Umbilical cord (tissue), 2 donors: Measurements from ENCODE around the gene PDE10A. TPM values are rescaled to one million over a fixed set of nuclear protein-coding genes. Genes with fewer than 3 reads are reported as not detected.
A peak's percentile ranks its signal among the peaks of the same experiment; 100 is the strongest.
"Not testable (repeated sequence)": the region's sequence is repeated elsewhere in the genome, so short reads cannot be mapped to it uniquely, and the experiment has no call there.

Experiments
- DNase-seq: peaks from one replicate; pipeline ENCODE4 v3.0.0-alpha.2; 2015; ENCODE audit warnings: low spot score
- total RNA-seq: library from RNA; depleted of rRNA; stranded (reverse); fragments of >200 nt; gene quantifications from one replicate; pipeline ENCODE4 v1.2.3, GENCODE V29; 2014; ENCODE audit warnings: low replicate concordance; ENCODE audit not compliant: insufficient read depth

Gene PDE10A
- total RNA-seq, 1 donor from 2014 or later: 15.4 TPM

- no peak for DNase-seq
These were observed 111.2 kb downstream of the PDE10A start for GRCh38 chr6:165551828-165552227.

GRCh38 chr6:165548450-165548849 lies 114.6 kb downstream of the PDE10A start:
- DNase-seq: no peak

- DNase-seq: no peak
These were observed 117.2 kb downstream of the PDE10A start for GRCh38 chr6:165545806-165546205.

GRCh38 chr6:165543781-165544180 lies 119.3 kb downstream of the PDE10A start:
- peak; percentile 14 for DNase-seq

DNA sequence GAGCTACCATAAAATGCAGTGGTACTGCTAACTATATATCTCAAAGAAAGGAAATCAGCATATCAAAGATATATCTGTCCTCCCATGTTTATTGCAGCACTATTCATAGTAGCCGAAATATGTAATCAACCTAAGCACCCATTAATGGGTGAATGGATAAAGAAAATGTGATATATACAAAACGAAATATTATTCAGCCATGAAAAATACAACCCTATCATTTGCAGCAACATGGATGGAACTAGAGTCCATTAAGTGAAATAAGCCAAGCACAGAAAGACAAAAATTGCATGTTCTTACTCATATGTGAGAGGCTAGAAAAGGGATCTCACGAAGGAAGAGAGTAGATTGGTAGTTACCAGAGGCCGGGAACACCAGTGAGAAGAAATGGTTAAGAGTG lies 126.1 kb downstream of the PDE10A start:
- DNase-seq: no peak

DNA sequence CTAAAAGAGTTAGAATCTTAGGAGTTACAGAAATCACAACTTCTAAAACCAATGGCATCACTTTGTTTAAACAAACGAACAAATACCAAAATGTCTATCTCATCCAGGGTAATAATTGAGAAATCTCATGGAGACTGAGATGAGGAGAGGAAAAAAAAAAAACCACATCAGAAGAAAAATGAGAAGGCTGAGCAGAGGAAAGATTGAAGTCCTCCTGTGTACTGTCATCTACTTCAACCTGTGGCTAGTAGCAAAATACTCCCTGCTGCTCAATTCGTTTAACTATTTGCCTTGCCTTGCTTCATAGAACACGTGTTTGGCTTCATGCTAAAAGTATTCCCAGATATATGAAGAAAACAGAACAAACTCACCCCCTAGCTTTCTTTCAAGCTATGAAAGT lies 143.7 kb downstream of the PDE10A start:
- DNase-seq: no peak

DNA sequence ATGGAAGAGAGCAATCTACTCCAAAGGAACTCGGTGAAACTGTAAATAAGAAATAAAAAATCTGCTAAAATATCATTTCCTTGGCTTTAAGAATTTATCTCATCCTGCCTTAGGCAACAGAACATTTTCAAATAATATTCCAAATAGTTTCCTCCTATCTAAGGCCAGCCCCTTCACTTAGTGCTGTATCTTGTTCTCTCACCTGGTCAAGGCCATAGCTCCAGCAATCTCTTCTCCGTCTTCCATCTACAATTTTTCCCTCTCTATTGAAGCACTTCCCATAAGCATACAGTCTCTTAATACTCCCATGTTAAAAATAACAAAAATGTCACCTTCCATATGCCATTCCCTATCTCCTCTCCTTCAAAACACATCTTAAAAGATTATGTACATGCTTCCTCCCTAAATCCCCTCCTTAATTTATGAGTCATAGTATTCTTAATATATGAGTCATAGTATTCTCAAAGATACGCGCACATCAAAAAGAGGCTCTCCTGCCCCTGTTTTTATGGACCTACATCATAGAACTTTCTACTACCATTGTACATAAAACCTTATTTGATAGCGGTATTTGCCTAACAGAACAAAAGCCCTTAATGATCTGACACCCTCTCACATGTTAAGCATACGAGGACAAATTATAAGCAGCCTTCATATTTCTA lies 146.9 kb downstream of the PDE10A start:
- DNase-seq: peak; percentile 35

GRCh38 chr6:165514621-165515020 lies 148.4 kb downstream of the PDE10A start:
- DNase-seq: no peak

GRCh38 chr6:165511807-165512206 lies 151.2 kb downstream of the PDE10A start:
- DNase-seq: no peak

DNA sequence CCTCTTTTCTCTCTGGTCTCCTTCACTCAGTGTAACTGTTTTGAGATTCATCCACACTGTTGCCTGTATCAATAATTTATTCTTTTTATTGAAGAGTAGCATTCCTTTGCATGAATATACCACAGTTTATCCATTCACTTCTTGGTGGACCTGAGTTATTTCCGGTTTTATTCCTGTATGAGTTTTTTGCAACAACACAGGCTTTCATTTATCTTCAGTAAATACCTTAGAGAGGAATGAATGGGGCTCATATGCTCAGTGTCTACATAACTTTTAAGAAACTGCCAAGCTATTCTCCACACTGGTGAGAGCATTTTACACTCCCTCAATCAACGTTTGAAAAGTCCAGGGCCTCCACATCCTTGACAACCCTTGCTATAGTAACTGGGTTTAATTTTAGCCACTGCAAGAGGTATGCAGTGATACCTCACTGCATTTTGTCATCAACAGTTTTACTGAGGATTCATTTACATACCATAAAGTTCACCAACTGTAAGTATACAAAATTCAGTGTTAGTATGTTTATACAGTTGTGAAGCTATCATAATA lies 154.6 kb downstream of the PDE10A start:
- peak; percentile 3 for DNase-seq

- no peak for DNase-seq
These were observed 156.4 kb downstream of the PDE10A start for GRCh38 chr6:165506657-165507056.

- DNase-seq: not testable (repeated sequence)
These were observed 162.7 kb downstream of the PDE10A start for GRCh38 chr6:165500214-165500907.

- DNase-seq: no peak
These were observed 165.6 kb downstream of the PDE10A start for GRCh38 chr6:165497472-165497871.

DNA sequence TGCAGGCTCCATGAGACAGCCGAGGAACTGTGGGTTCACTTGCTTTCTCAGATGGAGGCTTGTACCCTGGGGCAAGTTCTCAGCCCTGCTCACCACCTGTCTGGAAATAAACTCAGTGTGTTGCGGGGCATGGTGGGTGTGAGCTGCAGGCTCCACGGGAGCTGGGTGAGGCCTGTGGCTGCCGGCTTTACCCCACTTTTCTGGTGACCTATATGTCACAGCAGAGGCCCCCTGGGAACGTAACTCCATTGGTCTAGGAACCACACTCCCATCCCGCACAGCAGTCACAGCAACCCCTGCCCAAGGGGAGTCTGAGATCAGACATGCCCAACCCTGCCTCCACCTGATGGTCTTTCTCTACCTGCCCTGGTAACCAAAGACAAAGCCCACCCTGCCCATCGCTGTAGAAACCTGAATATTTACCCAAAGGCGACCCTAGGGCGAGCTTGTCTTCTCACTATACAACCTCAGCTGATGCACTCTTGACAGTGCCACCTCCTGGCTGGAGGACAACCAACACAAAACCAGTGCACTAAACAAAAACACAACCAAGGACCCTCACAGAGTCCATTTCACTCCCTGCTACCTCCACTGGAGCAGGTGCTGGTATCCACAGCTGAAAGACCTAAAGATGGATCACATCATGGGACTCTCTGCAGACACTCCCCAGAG lies 174.3 kb downstream of the PDE10A start:
- DNase-seq: no peak

DNA sequence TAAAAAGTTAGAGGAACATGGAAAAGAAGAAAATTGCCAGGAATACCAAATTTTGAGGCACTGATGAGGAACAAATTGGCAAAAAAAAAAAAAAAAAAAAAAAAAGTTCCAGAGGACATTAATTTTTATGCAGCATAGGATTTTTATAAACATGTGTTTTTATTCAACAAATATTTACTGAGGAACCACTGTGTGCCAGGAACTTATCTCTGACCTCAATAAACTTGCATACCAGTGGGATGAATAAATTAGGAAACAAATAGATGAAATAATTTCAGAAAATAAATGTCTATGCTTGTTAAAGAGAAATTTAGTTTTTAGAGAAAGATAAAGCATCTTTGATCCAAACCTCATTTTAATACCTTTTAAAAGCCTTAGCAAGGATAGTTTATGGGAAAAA lies 175.1 kb downstream of the PDE10A start:
- DNase-seq: no peak

DNA sequence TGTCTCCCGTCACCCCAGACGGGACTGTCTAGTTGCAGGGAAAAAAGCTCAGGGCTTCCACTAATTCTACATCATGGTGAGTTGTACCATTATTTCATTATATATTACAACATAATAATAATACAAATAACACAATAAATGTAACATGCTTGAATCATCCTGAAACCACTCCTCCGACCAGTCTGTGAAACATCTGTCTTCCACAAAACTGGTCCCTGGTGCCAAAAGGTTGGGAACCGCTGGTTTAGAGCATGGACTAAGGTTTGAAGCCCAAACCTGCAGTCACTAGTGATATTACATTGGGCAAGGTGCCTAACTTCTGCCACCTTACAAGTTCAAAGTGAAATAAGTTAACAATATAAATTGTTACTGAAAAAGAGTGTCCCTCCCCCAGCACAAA lies 175.7 kb downstream of the PDE10A start:
- DNase-seq: no peak

DNA sequence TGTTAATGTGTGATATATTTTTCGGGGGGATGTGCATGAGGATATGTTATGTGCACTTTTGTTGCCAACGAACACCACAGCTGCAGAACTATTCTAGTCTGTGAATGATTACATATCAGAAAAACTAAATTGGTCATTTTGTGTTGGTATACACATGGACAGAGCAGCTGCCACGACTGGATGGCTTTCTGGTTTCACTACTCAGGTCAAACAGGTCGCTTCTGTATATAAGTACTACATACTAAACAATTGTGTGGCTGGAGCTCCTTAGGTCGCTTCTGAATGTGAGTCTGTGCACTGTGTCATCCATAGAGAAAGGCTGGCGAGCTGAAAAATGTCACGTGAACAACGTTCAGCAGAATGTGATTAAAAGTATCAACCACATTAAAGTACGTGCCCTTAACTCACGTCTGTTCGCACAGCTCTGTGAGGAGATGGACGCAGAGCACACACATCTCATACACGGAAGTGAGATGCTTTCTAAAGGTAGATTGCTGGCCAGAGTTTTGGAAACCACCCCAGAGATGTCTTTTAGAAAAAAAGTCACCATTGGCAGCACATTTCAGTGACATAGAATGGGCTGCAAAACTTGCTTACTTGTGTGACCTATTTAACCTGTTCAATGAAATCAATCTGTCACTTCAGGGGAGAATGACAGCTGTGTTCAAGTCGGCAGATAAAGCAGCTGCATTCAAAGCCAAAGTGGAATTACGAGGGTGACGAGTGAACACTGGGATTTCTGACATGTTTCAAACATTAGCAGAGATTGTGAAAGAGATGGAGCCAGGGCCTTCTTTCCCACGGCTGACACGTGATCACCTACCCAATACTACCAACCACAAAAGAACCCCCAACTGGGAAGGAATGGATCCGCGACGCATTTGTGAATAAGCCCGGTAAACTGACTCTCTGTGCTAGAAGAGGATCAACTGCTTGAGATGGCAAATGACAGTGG lies 176.6 kb downstream of the PDE10A start:
- DNase-seq: no peak

DNA sequence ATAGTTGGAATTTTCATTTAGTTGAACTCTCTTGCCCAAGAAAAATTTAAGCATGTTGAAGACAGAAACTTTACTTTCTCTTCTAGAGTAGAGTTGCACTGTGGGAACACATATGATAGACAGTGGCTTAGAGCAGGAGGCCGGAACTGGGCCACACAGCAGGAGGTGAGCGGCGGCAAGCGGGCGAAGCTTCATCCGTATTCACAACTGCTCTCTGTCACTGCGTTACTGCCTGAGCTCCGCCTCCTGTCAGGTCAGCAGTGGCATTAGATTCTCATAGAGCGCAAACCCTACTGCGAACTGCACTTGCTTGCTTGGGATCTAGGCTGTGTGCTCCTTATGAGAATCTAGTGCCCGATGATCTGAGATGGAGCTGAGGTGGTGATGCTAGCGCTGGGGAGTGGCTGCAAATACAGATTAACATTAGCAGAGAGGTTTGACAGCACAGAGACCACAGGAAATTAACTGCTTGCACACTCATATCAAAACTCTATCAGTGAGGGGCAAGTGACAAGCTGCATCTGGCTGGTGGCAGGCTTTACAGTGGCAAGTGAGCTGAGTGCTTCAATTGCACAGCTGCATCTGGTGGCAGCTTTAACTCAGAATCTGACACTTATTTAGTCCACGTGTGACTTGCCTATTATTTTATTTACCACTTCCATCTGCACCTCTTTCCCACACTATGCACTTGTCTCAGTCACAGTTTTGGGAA lies 178.7 kb downstream of the PDE10A start:
- no peak for DNase-seq

GRCh38 chr6:165481921-165482320 lies 181.1 kb downstream of the PDE10A start:
- DNase-seq: no peak

DNA sequence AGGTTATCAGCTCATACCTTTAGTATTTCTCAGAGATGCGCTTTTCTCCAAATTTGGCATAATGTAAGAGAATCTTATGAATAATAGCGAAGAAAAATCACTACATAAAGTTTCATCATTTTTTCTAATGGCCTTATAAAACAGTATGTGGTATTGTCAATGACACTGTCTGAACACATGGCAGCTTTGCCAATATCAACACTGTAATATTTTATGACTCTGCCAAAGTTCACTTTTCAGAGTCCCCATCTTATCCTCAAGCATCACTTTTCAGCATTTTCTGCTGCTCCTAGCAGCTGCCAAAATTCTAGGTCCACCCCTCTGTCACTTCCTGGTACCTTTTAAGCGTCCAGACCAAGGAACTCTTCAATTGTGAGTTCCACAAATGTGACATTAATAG lies 182.1 kb downstream of the PDE10A start:
- no peak for DNase-seq

DNA sequence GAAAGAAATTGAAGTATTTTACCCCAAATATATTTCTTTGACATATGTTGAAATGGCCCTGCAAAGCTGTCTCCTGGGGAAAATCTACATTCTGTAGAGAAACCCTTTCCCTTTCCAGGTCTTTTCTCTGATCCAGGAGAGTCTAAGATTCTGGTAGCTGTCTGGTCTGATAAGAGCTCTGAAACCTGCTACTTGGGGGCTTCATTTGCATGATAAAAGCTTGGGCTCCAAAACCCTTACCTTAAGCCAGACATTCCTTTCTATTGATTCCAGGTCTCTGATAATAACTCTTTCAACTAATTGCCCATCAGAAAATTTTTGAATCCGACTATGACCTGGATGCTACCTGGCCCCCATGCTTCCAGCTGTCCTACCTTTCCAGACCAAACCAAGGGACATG lies 184.5 kb downstream of the PDE10A start:
- DNase-seq: no peak
